Kidney (tissue), 14 donors: Measurements from ENCODE around the gene SENP1. TPM values are rescaled to one million over a fixed set of nuclear protein-coding genes. Genes with fewer than 3 reads are reported as not detected.

Source experiments
- DNase-seq, 5 donors: peaks; one replicate each; pipeline ENCODE4 v3.0.0-alpha.2; 2013 to 2020
- FAIRE-seq: peaks from 2 replicates; lab custom pipeline; 2012; peaks lifted over from hg19 to GRCh38; lab: Jason Lieb, UNC
- H3K27ac ChIP-seq, 2 donors: one replicate each; pipeline ENCODE4 v1.7.0; 2013; ENCODE audit warnings: low read depth in 2 of 2, low read length in 2 of 2, inconsistent platforms in 1 of 2
- H3K27me3 ChIP-seq: one replicate; pipeline ENCODE4 v1.7.1; 2013; ENCODE audit warnings: low read length, inconsistent platforms; ENCODE audit not compliant: control insufficient read depth, insufficient read depth
- H3K36me3 ChIP-seq, 3 donors: one replicate each; pipeline versions ENCODE4 v1.7.0 to v1.7.1; 2013; ENCODE audit warnings: low read length in 3 of 3, control low read depth in 1 of 3, inconsistent platforms in 1 of 3; ENCODE audit not compliant: insufficient read depth in 3 of 3, control insufficient read depth in 2 of 3
- H3K4me1 ChIP-seq, 3 donors: one replicate each; pipeline versions ENCODE4 v1.7.0 to v1.7.1; 2013; ENCODE audit warnings: low read length in 3 of 3, inconsistent platforms in 1 of 3, low read depth in 1 of 3; ENCODE audit not compliant: control insufficient read depth in 2 of 3, insufficient read depth in 2 of 3
- H3K4me3 ChIP-seq, 3 donors: one replicate each; pipeline versions ENCODE4 v1.7.0 to v1.8.1; 2013; ENCODE audit warnings: low read length in 3 of 3, control low read depth in 1 of 3, inconsistent platforms in 1 of 3
- H3K9ac ChIP-seq, 3 donors: one replicate each; pipeline versions ENCODE4 v1.7.0 to v1.7.1; 2013; ENCODE audit warnings: low read length in 3 of 3, control low read depth in 1 of 3, inconsistent platforms in 1 of 3
- H3K9me3 ChIP-seq, 3 donors: one replicate each; pipeline versions ENCODE4 v1.7.0 to v1.7.1; 2013; ENCODE audit warnings: low read length in 3 of 3, control low read depth in 1 of 3, inconsistent platforms in 1 of 3; ENCODE audit not compliant: control insufficient read depth in 2 of 3, insufficient read depth in 1 of 3
- intact Hi-C: fragments of 100-400 bp; cut with DNase I; formaldehyde crosslinking; loops from one replicate; pipeline ENCODE4 v1.11.1; 2022
- polyA plus RNA-seq: library from polyadenylated mRNA; stranded (reverse); fragments of 350-450 nt; fragmentation: Illumina TruSeq; extraction: RNeasy Lipid Tissue Mini Kit (QIAGEN cat#74804); gene quantifications from one replicate; pipeline ENCODE4 v1.2.3, GENCODE V29; 2014; ENCODE audit warnings: low read depth, low replicate concordance; ENCODE audit not compliant: insufficient read depth
- total RNA-seq: library from RNA; stranded (reverse); fragmentation: NEBNext Ultra II Directional; extraction: Animal tissue kit (Norgen Biotek cat#: 25700); gene quantifications from one replicate; pipeline ENCODE4 v1.2.1, GENCODE V29; 2021
- TF ChIP-seq, protein P1 (sequence below): IDR thresholded peaks from 3 replicates; pipeline ENCODE4 v1.5.1; 2012; ENCODE audit warnings: mild to moderate bottlenecking, moderate library complexity, borderline replicate concordance; ENCODE audit not compliant: insufficient read depth; ENCODE audit errors: extremely low read depth
- donor health status: control.
- donor health status: control.
- donor health status: control.
- donor health status: control.
- donor health status: control.
- donor health status: DM: yes; HTN: yes; CAD: no.
- donor health status: Normal renal cell carcinoma (clear cell type).

Gene SENP1
- total and polyA plus RNA-seq, 2 donors from 2014 or later = 3.5 to 19.4 TPM

DNA sequence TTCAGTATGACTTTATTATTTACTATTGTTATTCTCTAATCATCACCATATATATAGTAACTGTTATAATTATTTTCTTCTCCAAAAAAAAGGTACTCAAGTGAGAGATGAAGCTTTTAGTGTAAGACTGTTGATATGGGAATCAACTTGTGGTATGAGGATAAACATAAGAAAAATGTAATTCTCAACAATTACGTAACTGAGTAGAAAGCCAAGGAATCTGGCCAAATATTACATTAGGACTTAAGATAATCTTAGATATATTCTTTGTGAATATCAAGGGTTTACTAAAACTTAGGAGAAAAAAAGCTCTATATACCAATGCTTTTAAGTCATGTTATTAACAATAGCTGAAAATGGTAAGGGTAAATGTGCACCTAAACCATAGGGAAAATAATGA, 13.3 kb downstream of the SENP1 start:
- intact Hi-C loops = no loop called here
- Histone ChIP-seq H3K9ac (no peak overlapping the region), H3K4me1 (no peaks in the 10 kb centered on the region), H3K9me3 (no peaks in the 10 kb centered on the region), H3K27me3 (no peaks in the 10 kb centered on the region), H3K27ac (no peak overlapping the region), H3K36me3 (peaks cover 0 to 22% (median 7%) of the 10 kb centered on the region in 3 donors), H3K4me3 (no peak overlapping the region)
- TF ChIP-seq, protein P1, sequence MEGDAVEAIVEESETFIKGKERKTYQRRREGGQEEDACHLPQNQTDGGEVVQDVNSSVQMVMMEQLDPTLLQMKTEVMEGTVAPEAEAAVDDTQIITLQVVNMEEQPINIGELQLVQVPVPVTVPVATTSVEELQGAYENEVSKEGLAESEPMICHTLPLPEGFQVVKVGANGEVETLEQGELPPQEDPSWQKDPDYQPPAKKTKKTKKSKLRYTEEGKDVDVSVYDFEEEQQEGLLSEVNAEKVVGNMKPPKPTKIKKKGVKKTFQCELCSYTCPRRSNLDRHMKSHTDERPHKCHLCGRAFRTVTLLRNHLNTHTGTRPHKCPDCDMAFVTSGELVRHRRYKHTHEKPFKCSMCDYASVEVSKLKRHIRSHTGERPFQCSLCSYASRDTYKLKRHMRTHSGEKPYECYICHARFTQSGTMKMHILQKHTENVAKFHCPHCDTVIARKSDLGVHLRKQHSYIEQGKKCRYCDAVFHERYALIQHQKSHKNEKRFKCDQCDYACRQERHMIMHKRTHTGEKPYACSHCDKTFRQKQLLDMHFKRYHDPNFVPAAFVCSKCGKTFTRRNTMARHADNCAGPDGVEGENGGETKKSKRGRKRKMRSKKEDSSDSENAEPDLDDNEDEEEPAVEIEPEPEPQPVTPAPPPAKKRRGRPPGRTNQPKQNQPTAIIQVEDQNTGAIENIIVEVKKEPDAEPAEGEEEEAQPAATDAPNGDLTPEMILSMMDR = no peak
- FAIRE-seq (no peak), DNase-seq (no peak)

DNA sequence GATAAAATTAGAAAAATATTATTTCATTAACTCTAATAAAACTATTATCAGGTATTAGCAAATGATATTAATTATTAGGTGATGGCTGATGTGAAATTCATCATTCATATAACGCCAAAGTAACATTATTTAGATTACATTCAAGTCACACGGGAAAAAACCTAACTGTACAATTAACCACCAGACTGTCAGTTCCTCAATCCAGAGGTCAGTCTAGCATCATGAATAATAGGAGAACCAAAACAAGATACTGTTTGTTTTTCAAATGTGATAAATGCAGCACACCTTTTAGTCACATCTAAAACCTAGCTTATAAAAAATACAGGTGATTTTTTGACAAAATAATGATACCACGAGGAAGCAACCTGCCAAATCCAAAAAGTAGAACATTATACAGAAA, 19.6 kb downstream of the SENP1 start:
- intact Hi-C loops = no loop called here
- TF ChIP-seq, protein P1 = no peak
- FAIRE-seq = no peak
- no peak overlapping the region for H3K9ac ChIP-seq
- H3K4me3 ChIP-seq = no peak overlapping the region
- DNase-seq = no peak
- peaks cover 0 to 12% (median 10%) of the 10 kb centered on the region in 3 donors for H3K36me3 ChIP-seq
- H3K27ac ChIP-seq = no peak overlapping the region
- no peaks in the 10 kb centered on the region for H3K4me1 ChIP-seq
- H3K9me3 ChIP-seq = no peaks in the 10 kb centered on the region
- no peaks in the 10 kb centered on the region for H3K27me3 ChIP-seq

DNA sequence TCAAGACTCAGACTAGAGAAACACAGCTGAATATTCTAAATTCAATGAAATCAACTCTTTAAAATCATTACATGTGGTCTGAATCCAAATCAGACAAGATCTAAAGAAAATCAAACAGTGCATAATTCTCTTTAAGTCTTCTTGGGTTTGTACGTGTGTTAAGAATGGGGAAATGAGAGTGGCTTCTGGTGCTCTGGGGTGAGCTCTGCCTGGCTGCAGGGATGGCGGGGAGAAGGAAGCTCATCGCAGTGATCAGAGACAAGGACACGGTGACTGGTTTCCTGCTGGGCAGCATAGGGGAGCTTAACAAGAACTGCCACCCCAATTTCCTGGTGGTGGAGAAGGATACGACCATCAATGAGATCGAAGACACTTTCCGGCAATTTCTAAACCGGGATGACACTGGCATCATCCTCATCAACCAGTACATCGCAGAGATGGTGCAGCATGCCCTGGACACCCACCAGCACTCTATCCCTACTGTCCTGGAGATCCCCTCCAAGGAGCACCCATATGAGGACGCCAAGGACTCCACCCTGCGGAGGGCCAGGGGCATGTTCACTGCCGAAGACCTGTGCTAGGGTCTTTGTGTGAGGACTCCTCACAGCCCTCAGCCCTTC, 20.9 kb downstream of the SENP1 start:
- FAIRE-seq = no peak
- no peak for DNase-seq
- TF ChIP-seq, protein P1 = no peak
- intact Hi-C loops = no loop called here
- Histone ChIP-seq H3K27me3 (no peaks in the 10 kb centered on the region), H3K36me3 (peaks cover 0 to 12% (median 11%) of the 10 kb centered on the region in 3 donors), H3K9me3 (no peaks in the 10 kb centered on the region), H3K27ac (no peak overlapping the region), H3K4me1 (no peaks in the 10 kb centered on the region), H3K4me3 (no peak overlapping the region), H3K9ac (no peak overlapping the region)
